HL-60/S4 treated with retinoic acid at 250 ng/mL for 4 days and 3 days (cell line): ENCODE data around the gene CHRD.
"Not testable (repeated sequence)": the region's sequence is repeated elsewhere in the genome, so short reads cannot be mapped to it uniquely, and the experiment has no call there.

ENCODE experiments used
- in situ Hi-C: fragments of 300-500 bp; cut with MboI; formaldehyde crosslinking; loops from 2 replicates; pipeline ENCODE4 v1.7.0; 2022; ENCODE audit warnings: low sequenced_read_pairs

The CHRD gene

DNA sequence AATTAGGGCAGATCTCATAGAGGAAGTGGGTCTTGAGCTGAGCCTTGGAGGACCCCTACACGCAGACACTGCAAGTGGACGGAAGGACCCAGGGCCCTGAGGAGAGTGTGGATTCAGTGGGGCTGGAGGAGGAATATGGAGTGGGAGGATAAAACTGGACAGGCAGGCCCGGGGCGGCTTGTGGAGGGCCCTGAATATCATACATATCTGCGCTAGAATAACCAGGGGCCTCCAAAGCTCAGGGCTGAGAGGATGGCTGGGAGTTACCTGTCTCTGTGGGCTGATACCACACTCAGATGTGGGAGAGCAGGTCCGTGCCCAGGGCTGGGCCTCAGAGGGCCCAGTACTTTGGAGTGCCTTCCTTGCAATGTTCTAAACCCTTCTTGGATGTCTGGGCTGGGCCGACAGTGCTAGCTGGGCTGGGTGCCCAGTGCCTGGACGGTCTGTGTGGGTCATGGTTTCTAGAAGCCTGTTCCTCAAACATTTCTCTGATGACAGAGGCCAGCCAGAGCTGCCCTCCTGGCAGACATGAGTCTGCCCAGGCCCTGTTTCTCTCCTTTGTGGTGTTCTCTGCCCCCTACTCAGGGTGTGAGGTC, 29.6 kb downstream of the CHRD start:
- in situ Hi-C loops, result loop anchor here (25.0 kb wide), 1 partner anchor 103 kb away; no protein-coding TSS in a partner anchor

DNA sequence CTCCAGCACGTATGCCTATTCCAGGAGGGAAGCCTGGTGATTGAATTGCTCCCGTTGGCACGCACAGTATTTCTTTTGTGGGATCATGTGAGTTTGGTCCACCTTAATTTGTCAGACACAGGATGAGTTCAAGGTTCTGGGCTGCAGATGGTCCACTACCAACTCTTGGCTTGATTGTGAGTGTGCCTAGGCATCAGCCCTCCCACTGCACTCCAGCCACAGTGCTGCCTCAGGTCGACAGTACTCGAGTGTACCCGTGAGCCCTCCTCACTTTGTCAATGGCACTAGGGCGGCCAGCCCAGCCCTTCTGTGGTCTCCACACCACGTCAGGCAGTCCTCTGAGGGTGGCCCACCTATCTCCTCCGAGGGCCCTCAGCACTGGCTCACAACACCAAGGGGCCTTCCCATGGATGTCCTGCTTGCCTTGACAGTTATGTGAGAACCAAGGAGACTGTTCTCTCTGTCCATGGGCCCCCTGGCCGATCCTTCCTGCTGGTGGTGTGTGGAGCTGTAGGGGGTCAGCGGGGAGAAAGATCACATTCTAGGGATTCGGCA, 30.2 kb downstream of the CHRD start:
- in situ Hi-C loops, result loop anchor here (25.0 kb wide), 1 partner anchor 102 kb away; no protein-coding TSS in a partner anchor

DNA sequence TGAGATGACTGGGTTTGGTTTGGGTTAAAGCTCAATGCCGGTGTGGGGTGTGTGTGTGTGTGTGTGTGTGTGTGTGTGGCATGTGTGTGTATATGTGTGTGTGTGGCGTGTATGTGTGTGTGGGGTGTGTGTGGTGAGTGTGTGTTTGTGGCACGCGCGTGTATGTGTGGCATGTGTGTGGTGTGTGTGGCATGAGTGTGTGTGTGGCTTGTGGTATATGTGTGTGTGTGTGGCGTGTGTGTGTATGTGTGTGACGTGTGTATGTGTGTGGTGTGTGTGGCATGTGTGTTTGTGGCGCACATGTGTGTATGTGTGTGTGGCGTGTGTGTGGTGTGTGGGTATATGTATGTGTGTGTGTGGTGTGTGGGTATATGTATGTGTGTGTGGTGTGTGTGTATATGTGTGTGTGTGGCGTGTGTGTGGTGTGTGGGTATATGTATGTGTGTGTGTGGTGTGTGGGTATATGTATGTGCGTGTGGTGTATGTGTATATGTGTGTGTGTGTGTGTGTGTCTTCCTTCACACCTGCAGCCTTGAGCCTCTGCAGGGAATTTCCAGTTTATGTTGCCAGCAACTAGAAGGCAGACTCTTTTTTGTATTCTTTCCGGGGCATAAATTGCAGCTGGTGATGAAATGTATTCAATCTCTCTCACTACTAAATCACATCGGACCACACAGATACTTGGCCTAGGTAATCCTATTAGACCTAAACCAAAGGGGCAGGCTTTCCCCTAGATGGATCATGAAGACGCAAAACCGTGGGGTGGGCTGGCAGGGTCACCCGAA, 34.8 kb downstream of the CHRD start:
- in situ Hi-C loops, result loop anchor here (25.0 kb wide), 1 partner anchor 98 kb away; no protein-coding TSS in a partner anchor

GRCh38 chr3:184415203-184415490, 35.3 kb downstream of the CHRD start:
- in situ Hi-C loops, result loop anchor here (25.0 kb wide), 1 partner anchor 97 kb away; no protein-coding TSS in a partner anchor

- in situ Hi-C loops, result loop anchor here (25.0 kb wide), 1 partner anchor 95 kb away; no protein-coding TSS in a partner anchor
These were observed 37.9 kb downstream of the CHRD start for GRCh38 chr3:184417619-184418327.

GRCh38 chr3:184419171-184419570, 39.3 kb downstream of the CHRD start:
- in situ Hi-C loops, result loop anchor here (25.0 kb wide), 1 partner anchor 93 kb away; no protein-coding TSS in a partner anchor

DNA sequence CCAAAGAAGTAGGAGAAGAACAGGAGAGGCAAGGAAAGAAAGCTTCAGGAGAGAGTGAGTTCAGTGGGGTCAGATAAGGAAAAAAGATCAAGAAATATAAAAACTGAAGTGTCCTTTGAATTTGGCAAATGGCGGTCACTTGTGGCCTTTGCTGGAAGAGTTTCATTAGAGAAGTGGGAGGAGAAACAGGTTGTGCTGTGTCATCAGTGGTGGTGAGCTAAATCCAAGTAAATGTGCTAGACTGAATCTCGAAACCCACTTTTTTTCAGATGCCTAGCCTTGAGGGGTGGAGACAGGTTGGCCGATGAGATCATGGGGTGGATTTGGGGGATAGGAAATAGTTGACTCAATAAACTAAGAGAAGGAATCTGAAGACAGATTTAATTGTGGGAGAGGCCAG, 43.7 kb downstream of the CHRD start:
- in situ Hi-C loops, result loop anchor here (25.0 kb wide), 1 partner anchor 89 kb away; no protein-coding TSS in a partner anchor

DNA sequence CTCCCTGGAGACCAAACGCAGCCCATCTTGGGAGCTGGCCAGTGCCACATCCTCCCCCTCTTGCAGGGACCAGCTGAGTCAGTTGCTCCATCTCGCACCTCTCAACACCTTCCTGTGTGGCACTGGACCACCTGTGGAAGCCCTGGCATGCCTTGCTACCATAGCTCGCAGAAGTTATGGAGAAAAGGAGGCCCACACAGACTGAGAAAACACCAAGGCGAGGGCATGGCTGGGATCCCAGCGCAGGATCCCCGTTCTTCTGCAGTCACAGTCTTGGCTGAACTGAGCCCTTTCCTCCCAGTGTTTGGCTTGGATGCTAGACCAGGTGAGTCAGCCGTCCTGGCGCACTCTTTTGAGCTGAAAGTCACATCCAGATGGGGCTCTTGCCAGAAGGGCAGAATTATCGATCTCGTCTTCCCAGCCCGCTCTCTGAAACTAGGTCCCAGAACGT, 46.9 kb downstream of the CHRD start:
- in situ Hi-C loops, result no loop called here

DNA sequence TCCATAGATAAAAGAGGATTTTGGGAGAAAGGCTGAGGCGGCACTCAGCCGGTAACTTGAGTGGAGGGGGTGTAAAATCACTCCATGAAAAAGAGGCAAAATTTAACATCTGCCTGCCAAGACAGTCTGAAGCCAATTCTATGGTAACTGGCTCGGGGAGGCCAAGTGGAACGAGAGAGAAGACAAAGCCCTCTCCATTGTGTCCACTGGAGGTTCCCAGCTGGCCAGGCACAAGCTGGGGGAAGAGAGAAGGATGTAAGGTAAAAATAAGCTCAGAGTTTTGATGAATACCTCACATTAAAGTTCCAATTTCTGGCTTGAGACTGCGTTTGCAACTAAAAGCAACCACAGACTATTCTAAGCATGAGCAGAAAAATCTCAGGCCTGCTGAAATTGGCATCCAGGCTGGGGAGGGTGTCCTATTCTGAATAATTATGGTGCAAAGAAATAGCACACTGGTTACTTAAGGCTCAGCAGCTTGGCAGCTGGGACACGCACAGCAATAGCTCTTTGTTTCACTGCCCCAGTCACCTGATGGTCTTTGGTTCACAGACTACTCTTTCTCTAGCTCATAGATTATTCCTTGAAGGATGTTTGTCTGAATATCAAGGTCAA, 48.8 kb downstream of the CHRD start:
- in situ Hi-C loops, result no loop called here

- in situ Hi-C loops, result no loop called here
These were observed 49.9 kb downstream of the CHRD start for GRCh38 chr3:184429786-184430185.

DNA sequence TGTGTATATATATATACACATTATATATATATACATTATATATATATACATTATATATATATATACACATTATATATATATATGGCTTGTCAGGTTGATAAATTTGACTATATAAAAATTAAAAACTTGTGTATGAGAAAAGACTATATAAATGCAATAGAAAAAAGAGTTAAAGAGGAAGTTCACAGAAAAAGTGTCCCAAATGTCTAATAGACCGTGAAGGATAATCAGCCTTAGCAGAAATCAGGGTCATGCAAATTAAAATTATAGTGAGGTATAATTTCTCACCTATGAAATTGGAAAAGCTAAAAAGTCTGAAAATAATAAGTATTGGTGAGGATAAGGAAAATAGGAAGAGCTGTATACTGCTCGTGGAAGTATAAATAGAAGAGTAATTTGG, 51.1 kb downstream of the CHRD start:
- in situ Hi-C loops, result no loop called here

DNA sequence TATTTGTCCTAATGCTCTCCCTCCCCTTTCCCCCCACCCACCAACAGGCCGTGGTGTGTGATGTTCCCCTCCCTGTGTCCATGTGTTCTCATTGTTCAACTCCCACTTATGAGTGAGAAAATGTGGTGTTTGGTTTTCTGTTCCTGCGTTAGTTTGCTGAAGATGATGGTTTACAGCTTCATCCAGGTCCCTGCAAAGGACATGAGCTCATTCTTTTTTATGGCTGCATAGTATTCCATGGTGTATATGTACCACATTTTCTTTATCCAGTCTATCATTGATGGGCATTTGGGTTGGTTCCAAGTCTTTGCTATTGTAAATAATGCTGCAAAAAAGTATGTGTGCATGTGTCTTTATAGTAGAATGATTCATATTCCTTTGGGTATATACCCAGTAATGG, 53.3 kb downstream of the CHRD start:
- in situ Hi-C loops, result not testable (repeated sequence)

DNA sequence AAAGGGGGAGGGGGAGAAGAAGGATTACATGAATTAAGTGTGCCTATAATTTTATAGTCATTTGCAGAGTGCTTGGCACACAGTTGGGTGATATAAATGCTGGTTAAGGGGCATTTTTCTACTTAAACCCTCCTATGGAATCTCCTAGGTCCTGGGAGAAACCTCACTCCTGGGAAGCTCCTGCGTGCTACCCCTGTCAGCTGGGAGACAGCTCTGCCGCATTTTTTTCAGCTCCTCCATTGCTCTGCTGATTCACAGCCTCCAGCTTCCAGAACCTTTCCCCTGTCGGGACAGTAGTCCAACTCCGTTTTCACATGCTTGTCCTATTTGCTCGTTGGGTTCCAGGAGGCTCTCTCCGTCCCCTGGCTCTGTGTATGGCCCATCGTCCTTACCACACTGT, 59.2 kb downstream of the CHRD start:
- in situ Hi-C loops, result no loop called here
